ENCODE data around the gene SPEM1.

- TF ChIP-seq POLR2A (IDR thresholded peaks at IDR 0.05) (no peak), CTCF (IDR thresholded peaks at IDR 0.05) (no peak)
These were observed 45.6 kb downstream of the SPEM1 start for GRCh38 chr17:7465597-7466275.

Measured in esophagus squamous epithelium (tissue), 4 donors.